Effector CD8-positive, alpha-beta T cell (primary cell): ENCODE data around the gene TPP2.

Experiments
- DNase-seq: peaks from one replicate; lab custom pipeline; 2025; lab: John Stamatoyannopoulos, UW
- total RNA-seq, 4 experiments: gene quantifications; one replicate each; lab custom pipeline; 2026; lab: John Stamatoyannopoulos, UW

The TPP2 gene
- 233 to 378 (median 307) reads per million in 4 experiments for total RNA-seq

GRCh38 chr13:102596147-102597028 is at the start of gene TPP2:
Gene TPP2 (plus strand): TSS chr13:102596986. CDS start chr13:102597039, 53 bp downstream.
- peak; percentile 97 for DNase-seq

GRCh38 chr13:102548811-102549210 is 48.0 kb upstream of the TPP2 start:
- no peak for DNase-seq

- no peak for DNase-seq
Measured at GRCh38 chr13:102550507-102550906, 46.3 kb upstream of the TPP2 start.

- DNase-seq = no peak
Measured at GRCh38 chr13:102555914-102556553, 40.8 kb upstream of the TPP2 start.

DNA sequence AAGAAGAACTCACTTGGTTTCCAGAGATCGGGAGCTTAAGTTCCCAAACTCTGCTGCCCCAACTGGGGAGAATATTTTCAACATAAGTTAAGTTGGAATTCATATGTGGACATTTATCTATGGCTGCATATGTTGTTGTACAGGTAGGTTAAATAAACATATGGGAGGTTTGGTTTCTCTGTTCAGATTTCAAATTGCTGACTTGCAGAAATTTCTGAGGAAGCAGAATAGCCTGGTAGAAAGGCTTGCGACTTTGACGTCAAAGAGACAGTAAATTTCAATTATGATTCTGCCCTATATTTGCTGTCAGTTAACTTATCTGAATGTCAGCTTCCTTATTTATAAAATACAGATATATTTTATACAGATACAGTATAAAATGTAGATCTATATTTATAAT is 40.0 kb upstream of the TPP2 start:
- no peak for DNase-seq

- no peak for DNase-seq
Measured at GRCh38 chr13:102558029-102558428, 38.8 kb upstream of the TPP2 start.

- DNase-seq = no peak
Measured at GRCh38 chr13:102561933-102562332, 34.9 kb upstream of the TPP2 start.

DNA sequence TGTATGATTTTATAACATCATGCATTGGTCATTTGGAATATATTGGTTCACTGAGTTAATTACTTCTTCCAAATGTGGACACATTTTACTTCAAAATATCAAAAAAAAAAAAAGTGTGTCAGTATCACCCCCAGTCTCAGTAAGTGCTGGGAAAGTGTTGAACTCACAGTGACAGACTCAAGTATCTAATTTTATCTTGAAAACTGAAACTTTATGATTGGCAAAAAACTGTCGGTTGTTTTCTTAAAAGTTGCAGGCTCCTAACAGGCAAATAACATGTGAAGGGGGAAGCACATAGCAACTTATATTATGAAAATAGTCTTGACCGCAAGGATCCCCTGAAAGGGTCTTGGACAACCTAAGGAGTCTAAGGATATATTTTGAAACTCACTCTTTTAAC is 33.5 kb upstream of the TPP2 start:
- DNase-seq = no peak

- no peak for DNase-seq
Measured at GRCh38 chr13:102564564-102564963, 32.2 kb upstream of the TPP2 start.

GRCh38 chr13:102566513-102566912 is 30.3 kb upstream of the TPP2 start:
- no peak for DNase-seq

DNA sequence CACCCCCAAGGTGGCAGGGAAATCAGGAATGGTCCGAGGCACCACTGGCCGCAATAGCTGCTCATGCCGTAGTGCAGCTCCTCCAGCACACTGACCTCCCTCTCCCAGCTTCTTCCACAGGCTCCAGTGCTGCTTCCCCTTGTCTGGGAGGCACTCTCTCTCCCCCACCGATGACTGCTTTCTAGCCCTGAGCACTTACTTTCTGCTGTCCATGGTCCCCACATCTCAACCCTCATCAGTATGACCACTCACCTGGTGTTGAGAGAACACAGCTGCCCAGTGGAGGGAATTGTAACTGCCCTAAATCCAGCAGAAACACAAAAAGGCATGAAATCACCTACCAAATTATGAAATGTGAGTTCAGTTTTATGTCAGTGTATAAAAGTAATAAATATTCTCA is 28.9 kb upstream of the TPP2 start:
- no peak for DNase-seq

GRCh38 chr13:102569488-102569887 is 27.3 kb upstream of the TPP2 start:
- DNase-seq = no peak

DNA sequence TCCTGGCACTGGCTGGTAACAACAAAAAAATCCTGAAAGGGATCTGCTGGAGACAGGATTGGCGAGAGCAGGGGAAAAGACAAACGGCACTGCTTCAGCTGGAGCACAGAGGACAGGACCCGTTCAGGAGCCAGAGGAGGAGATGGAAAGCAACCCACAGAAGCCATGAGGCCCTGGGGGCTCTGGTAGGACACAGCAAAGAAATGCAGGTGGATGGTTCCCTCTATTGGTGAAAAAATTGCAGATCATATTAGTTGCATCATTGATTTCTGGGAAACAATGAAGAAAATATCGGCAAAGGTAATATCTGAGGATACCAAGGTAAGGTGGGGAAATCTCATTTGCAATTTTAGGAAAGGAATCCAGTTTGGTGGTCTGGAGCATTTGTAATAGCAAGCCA is 25.7 kb upstream of the TPP2 start:
- DNase-seq = no peak

DNA sequence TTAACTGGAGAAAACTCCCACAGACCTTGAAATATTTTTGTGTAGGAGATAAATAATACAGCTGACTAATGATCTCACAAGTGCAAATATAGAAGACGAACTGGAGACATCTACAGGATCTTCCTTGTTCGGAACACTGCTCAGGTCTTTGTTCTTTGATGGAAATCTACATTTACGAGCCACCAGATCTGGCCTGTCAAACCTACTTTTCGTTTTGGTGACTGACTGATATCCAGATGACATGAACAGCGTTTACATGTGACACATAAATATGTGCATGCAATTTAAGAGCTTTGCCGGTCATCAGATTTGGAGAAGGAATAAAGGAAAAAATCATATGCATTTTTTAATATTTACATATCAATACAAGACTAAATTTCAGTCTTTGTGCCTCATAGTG is 24.5 kb upstream of the TPP2 start:
- DNase-seq = no peak

- DNase-seq = no peak
Measured at GRCh38 chr13:102580552-102581169, 16.1 kb upstream of the TPP2 start.

- no peak for DNase-seq
Measured at GRCh38 chr13:102582256-102582655, 14.5 kb upstream of the TPP2 start.

DNA sequence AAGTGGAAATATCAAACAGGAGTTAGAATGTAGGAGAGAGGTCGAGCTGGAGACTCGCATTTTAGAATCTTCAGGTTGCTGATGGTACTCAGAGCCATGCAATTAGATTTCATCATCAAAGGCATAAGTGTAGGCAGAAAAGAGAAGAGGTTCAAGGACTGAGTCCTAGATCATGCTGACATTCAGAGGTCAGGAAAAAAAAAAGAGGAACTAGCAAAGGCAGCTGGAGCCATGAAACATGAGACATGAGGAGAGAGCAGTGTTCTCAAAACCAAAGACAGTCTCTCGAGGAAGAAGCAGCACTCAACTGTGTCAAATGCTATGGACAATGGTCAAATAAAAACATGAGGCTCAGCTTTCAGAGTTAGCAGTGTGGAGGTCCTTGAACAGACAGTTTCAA is 12.4 kb upstream of the TPP2 start:
- no peak for DNase-seq

GRCh38 chr13:102586615-102587014 is 10.2 kb upstream of the TPP2 start:
- no peak for DNase-seq

GRCh38 chr13:102587916-102588315 is 8.9 kb upstream of the TPP2 start:
- DNase-seq = no peak

GRCh38 chr13:102589301-102589822 is 7.4 kb upstream of the TPP2 start:
- no peak for DNase-seq

DNA sequence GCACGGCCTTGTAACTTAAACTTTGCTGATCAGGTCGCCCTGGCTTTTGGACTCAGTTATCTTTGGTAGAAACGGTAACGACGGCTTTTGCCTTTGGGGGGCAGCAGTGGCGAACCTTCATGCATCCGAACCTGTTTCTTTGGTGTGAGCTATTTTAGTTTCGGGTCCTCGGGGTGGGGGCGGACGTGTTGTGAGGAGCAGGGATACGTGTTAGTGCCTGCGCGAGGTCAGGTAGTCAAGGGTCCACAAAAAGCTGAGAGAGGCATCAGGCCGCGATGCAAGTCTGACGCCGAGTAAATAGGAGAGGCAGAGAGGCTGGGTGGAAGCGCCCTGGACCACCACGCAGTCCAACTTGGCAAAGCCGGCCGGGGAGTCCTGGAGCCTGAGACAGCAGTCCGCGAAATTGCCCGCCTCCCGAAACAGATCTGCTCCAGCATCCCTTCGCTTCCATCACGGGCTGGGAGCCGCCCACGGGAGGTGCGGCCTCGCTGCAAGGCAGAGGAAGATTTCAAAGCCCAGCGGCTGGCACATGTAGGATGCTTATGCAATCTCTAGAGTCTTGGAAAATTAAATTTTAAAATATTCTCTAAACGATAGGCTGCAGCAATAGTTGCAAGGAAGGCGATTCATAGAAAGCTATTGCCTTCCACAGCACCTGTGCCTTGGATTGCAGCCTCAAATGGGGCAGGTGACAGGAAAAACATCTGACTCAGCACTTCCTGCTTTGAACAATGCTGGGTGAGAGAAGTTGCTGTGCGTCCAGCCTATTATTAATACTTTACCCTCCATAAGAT is 4.6 kb upstream of the TPP2 start:
- DNase-seq = peak; percentile 57

DNA sequence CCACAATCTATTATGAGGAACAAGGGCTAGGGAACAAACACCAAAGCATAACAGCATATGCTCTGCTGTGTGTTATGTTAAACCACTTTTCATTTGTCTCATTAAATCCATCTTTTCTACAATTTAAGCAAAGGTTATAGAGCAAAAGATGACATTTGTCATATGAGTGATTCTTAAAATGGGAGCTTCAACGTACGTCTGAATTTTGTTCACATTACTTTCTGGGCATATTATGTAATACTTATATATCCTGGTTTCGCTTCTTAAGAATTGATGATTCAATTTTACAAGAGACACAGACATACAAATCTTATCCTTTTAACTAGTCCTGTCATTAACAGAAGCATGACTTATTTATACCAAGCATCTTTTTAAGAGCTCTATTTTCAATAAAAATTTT is 3.3 kb upstream of the TPP2 start:
- DNase-seq = no peak
